GM20431 (cell line): Measurements from ENCODE around the gene GLTPD2.

Experiments used
- in situ Hi-C: fragments of 300-500 bp; cut with MseI, MboI; formaldehyde crosslinking; loops from one replicate; pipeline ENCODE4 v1.15.0; 2020; ENCODE audit warnings: low sequenced_read_pairs; ENCODE audit not compliant: unreplicated experiment

GLTPD2 gene

GRCh38 chr17:4838309-4838785 is 49.6 kb downstream of the GLTPD2 start:
- in situ Hi-C loops = no loop called here

- in situ Hi-C loops = no loop called here
Measured at GRCh38 chr17:4839221-4839620, 50.5 kb downstream of the GLTPD2 start.
